Tibial nerve (tissue), 3 donors: ENCODE results near the gene CYP26B1.

Experiments used
- CTCF ChIP-seq, 5 experiments: fragments of 200-600 bp in 3 of 5; fragments of 450-650 bp in 2 of 5; sonication (generic) in 3 of 5; IDR thresholded peaks; one replicate each; pipeline ENCODE4 v1.5.1; 2016 to 2019; ENCODE audit warnings: antibody characterized with exemption in 5 of 5, mild to moderate bottlenecking in 3 of 5, moderate library complexity in 2 of 5
- POLR2A ChIP-seq, 2 donors: fragments of 450-650 bp; IDR thresholded peaks; one replicate each; pipeline ENCODE4 v1.6.1; 2017; ENCODE audit warnings: antibody characterized with exemption in 2 of 2, mild to moderate bottlenecking in 2 of 2, moderate library complexity in 2 of 2

- TF ChIP-seq CTCF (IDR thresholded peaks at IDR 0.05) (no peak), POLR2A (IDR thresholded peaks at IDR 0.05) (no peak)
Measured at GRCh38 chr2:72140621-72140960, 7.1 kb downstream of the CYP26B1 start.
